Liver (tissue), 9 donors: ENCODE results near the gene SLC1A2. TPM values are rescaled to one million over a fixed set of nuclear protein-coding genes. Genes with fewer than 3 reads are reported as not detected.

ENCODE experiments used
- DNase-seq: peaks from one replicate; pipeline ENCODE4 v3.0.0-alpha.2; 2017; ENCODE audit warnings: low spot score
- H3K27ac ChIP-seq, 2 donors: one replicate each; pipeline ENCODE4 v1.7.0; 2013; ENCODE audit warnings: inconsistent platforms in 2 of 2, low read length in 2 of 2, control low read depth in 1 of 2, low read depth in 1 of 2, mild to moderate bottlenecking in 1 of 2
- H3K27me3 ChIP-seq, 4 donors: one replicate each; pipeline versions ENCODE4 v1.6.1 to v1.7.0; 2013; ENCODE audit warnings: low read length in 3 of 4, inconsistent platforms in 1 of 4, mild to moderate bottlenecking in 1 of 4, moderate library complexity in 1 of 4; ENCODE audit not compliant: control insufficient read depth in 4 of 4, insufficient read depth in 4 of 4
- H3K36me3 ChIP-seq, 4 donors: one replicate each; pipeline versions ENCODE4 v1.6.1 to v1.7.0; 2013; ENCODE audit warnings: low read length in 3 of 4, mild to moderate bottlenecking in 3 of 4, low read depth in 1 of 4, moderate library complexity in 1 of 4; ENCODE audit not compliant: control insufficient read depth in 4 of 4, insufficient read depth in 3 of 4
- H3K4me1 ChIP-seq, 4 donors: one replicate each; pipeline versions ENCODE4 v1.6.1 to v1.7.0; 2013; ENCODE audit warnings: low read length in 3 of 4, mild to moderate bottlenecking in 3 of 4, moderate library complexity in 1 of 4; ENCODE audit not compliant: control insufficient read depth in 4 of 4, insufficient read depth in 4 of 4
- H3K4me3 ChIP-seq, 3 donors: one replicate each; pipeline versions ENCODE4 v1.6.1 to v1.7.0; 2013; ENCODE audit warnings: low read length in 3 of 3, control low read depth in 1 of 3, low read depth in 1 of 3, mild to moderate bottlenecking in 1 of 3
- H3K9ac ChIP-seq, 2 donors: one replicate each; pipeline ENCODE4 v1.7.0; 2013; ENCODE audit warnings: low read length in 2 of 2, mild to moderate bottlenecking in 2 of 2, moderate library complexity in 2 of 2, control low read depth in 1 of 2, low read depth in 1 of 2
- H3K9me3 ChIP-seq, 4 donors: one replicate each; pipeline versions ENCODE4 v1.6.1 to v1.7.0; 2013; ENCODE audit warnings: low read length in 3 of 4; ENCODE audit not compliant: control insufficient read depth in 4 of 4
- ATF3 ChIP-seq: IDR thresholded peaks from 2 replicates; pipeline ENCODE4 v1.6.1; 2016; ENCODE audit warnings: antibody characterized with exemption
- CTCF ChIP-seq: fragments of 150-350 bp; IDR thresholded peaks from 2 replicates; pipeline ENCODE4 v1.5.1; 2017; ENCODE audit warnings: improper control_type of control experiment, low read depth, low read length; ENCODE audit not compliant: missing input control
- EGR1 ChIP-seq, 2 donors: IDR thresholded peaks; 2 replicates each; pipeline ENCODE4 v1.6.1; 2016 to 2018; ENCODE audit warnings: antibody characterized with exemption in 2 of 2, low read depth in 2 of 2
- FOXA1 ChIP-seq: IDR thresholded peaks from 2 replicates; pipeline ENCODE4 v1.6.1; 2016; ENCODE audit warnings: antibody characterized with exemption
- FOXA2 ChIP-seq: IDR thresholded peaks from 2 replicates; pipeline ENCODE4 v1.6.1; 2016; ENCODE audit warnings: antibody characterized with exemption
- GABPA ChIP-seq, 2 donors: IDR thresholded peaks in 1 of 2; conservative IDR thresholded peaks in 1 of 2; 2 replicates each; pipeline ENCODE4 v1.6.1; 2016; ENCODE audit warnings: antibody characterized with exemption in 2 of 2, mild to moderate bottlenecking in 1 of 2, moderate library complexity in 1 of 2
- JUND ChIP-seq, 2 donors: IDR thresholded peaks; 2 replicates each; pipeline ENCODE4 v1.6.1; 2016; ENCODE audit warnings: antibody characterized with exemption in 2 of 2
- NR2F2 ChIP-seq: IDR thresholded peaks from 2 replicates; pipeline ENCODE4 v1.6.1; 2016; ENCODE audit warnings: antibody characterized with exemption
- RXRA ChIP-seq, 2 donors: IDR thresholded peaks; 2 replicates each; pipeline ENCODE4 v1.6.1; 2017 to 2018; ENCODE audit warnings: antibody characterized with exemption in 2 of 2, mild to moderate bottlenecking in 1 of 2
- TAF1 ChIP-seq: conservative IDR thresholded peaks from 2 replicates; pipeline ENCODE4 v1.6.1; 2016; ENCODE audit warnings: antibody characterized with exemption, mild to moderate bottlenecking
- YY1 ChIP-seq: IDR thresholded peaks from 2 replicates; pipeline ENCODE4 v1.6.1; 2016; ENCODE audit warnings: antibody characterized with exemption, mild to moderate bottlenecking
- WGBS: extraction: QIAGEN DNeasy Blood & Tissue Kit; methylation state at CpG from one replicate; pipeline ENCODE4 v1.1.7; 2013; 5-methylcytosine and 5-hydroxymethylcytosine counted together
- polyA plus RNA-seq, 2 donors: library from polyadenylated mRNA; stranded (reverse) in 1 of 2; unstranded in 1 of 2; fragments of 200-250 nt in 1 of 2; fragments of >200 nt in 1 of 2; fragmentation: Nextera tagmentation in 1 of 2; extraction: Ambion mirVana in 1 of 2; gene quantifications; one replicate each; pipeline versions ENCODE4 v1.2.1 to v1.2.3, GENCODE V29; 2013 to 2015
- total RNA-seq, 2 donors: library from RNA; depleted of rRNA; stranded (reverse); fragments of >200 nt; gene quantifications; one replicate each; pipeline ENCODE4 v1.2.3, GENCODE V29; 2014
- TF ChIP-seq, protein P1 (sequence below): IDR thresholded peaks from 2 replicates; pipeline ENCODE4 v1.6.1; 2016; ENCODE audit warnings: antibody characterized with exemption
- donor health status: healthy.
- donor health status: healthy.
- donor health status: healthy.
- donor health status: healthy.
- donor health status: healthy.

SLC1A2 gene
- total and polyA plus RNA-seq, 4 donors: 6.4 to 19.5 (median 13.5) TPM

DNA sequence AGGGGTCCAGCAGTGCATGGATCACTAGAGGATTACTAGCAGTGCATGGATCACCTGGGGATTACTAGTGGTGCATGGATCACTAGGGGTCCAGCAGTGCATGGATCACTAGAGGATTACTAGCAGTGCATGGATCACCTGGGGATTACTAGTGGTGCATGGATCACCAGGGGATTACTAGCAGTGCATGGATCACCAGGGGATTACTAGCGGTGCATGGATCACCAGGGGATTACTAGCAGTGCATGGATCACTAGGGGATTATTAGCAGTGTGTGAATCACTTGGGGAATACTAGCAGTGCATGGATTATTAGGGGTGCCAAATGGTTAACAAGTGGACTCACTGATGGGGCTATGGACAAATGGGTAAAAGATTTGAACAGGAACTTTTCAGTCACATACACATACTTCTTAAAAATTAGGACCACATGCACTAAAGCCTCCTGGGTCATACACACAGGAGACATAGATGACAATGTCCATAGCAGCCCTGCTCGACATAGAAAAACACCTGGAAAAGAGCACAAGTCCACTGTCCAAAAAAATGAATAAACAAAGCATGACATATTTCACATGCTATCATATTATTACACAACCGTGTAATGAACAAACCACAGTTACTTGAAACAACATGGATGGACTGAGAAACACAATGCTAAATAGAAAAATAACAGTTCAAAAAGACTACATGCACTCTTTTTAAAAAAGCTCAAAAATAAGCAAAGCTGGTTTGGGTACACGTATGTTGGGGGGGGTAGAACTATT, 170.6 kb downstream of the SLC1A2 start:
- WGBS: 76% methylated on average over 4 of the region's 4 CpGs
- Histone ChIP-seq H3K9me3 (no peaks in the 10 kb centered on the region), H3K9ac (no peak overlapping the region), H3K4me1 (no peaks in the 10 kb centered on the region), H3K27me3 (no peaks in the 10 kb centered on the region), H3K27ac (no peak overlapping the region), H3K36me3 (no peaks in the 10 kb centered on the region), H3K4me3 (no peak overlapping the region)
- DNase-seq: no peak
- no peak for TF ChIP-seq JUND (IDR thresholded peaks at IDR 0.05)
- TF ChIP-seq ATF3: no peak
- no peak for TF ChIP-seq TAF1
- TF ChIP-seq, protein P1, sequence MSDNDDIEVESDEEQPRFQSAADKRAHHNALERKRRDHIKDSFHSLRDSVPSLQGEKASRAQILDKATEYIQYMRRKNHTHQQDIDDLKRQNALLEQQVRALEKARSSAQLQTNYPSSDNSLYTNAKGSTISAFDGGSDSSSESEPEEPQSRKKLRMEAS: no peak
- TF ChIP-seq EGR1 (IDR thresholded peaks at IDR 0.05; ENCODE audit: low read depth in 2 of 2): no peak
- no peak for TF ChIP-seq CTCF
- TF ChIP-seq NR2F2: no peak
- no peak for TF ChIP-seq RXRA (IDR thresholded peaks at IDR 0.05)
- TF ChIP-seq FOXA1: no peak
- no peak for TF ChIP-seq GABPA (IDR thresholded peaks at IDR 0.05 in 1 of 2, conservative IDR thresholded peaks at IDR 0.05 in 1 of 2)
- no peak for TF ChIP-seq YY1

DNA sequence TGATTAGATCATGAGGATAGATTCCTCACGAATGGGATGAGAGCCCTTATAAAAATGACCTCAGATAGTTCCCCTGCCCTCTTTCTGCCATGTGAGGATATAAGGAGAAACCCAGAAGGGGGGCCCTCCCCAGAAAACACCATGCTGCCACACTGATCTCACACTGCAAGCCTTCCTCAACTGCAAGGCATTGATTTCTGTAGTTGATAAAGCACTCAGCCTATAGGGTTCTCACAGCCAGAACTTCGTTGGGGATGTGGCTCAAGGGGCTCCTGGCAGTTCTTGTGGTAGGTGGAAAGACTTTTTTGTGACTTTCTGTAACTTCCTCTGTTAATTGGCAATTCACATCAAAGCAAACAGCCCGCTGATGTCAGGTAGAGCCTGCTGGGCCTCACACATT, 171.5 kb downstream of the SLC1A2 start:
- H3K27ac ChIP-seq: no peak overlapping the region
- 82% methylated on average over 3 of the region's 3 CpGs for WGBS
- no peaks in the 10 kb centered on the region for H3K4me1 ChIP-seq
- no peak for TF ChIP-seq JUND (IDR thresholded peaks at IDR 0.05)
- DNase-seq: no peak
- no peaks in the 10 kb centered on the region for H3K27me3 ChIP-seq
- no peaks in the 10 kb centered on the region for H3K36me3 ChIP-seq
- H3K4me3 ChIP-seq: no peak overlapping the region
- H3K9me3 ChIP-seq: no peaks in the 10 kb centered on the region
- H3K9ac ChIP-seq: no peak overlapping the region

- Histone ChIP-seq H3K9ac (no peak overlapping the region), H3K4me1 (no peaks in the 10 kb centered on the region), H3K27me3 (no peaks in the 10 kb centered on the region), H3K27ac (no peak overlapping the region), H3K36me3 (no peaks in the 10 kb centered on the region), H3K4me3 (no peak overlapping the region), H3K9me3 (no peaks in the 10 kb centered on the region)
- WGBS: 86% methylated on average over 3 of the region's 3 CpGs
- no peak for TF ChIP-seq RXRA (IDR thresholded peaks at IDR 0.05)
- TF ChIP-seq, protein P1: no peak
- TF ChIP-seq YY1: no peak
- TF ChIP-seq FOXA2: no peak
- TF ChIP-seq GABPA (IDR thresholded peaks at IDR 0.05 in 1 of 2, conservative IDR thresholded peaks at IDR 0.05 in 1 of 2): no peak
- DNase-seq: no peak
These were observed 171.9 kb downstream of the SLC1A2 start for GRCh38 chr11:35247428-35247827.
